Mammary epithelial cell (primary cell): ENCODE results near the gene LINGO1.

ENCODE experiments used
- CTCF ChIP-seq, 2 donors: IDR thresholded peaks in 1 of 2; conservative IDR thresholded peaks in 1 of 2; 2 replicates each; pipeline ENCODE4 v1.5.1; 2011 to 2012; ENCODE audit warnings: inconsistent platforms in 2 of 2, low read length in 2 of 2, mild to moderate bottlenecking in 2 of 2, control low read depth in 1 of 2, low read depth in 1 of 2; ENCODE audit not compliant: insufficient read depth in 1 of 2; ENCODE audit errors: extremely low read depth in 1 of 2
- EZH2 ChIP-seq: IDR thresholded peaks from 2 replicates; pipeline ENCODE4 v1.6.1; 2012; ENCODE audit warnings: low read length, inconsistent platforms, borderline replicate concordance

GRCh38 chr15:77599899-77600298 is 32.8 kb downstream of the LINGO1 start:
- no peak for TF ChIP-seq CTCF (conservative IDR thresholded peaks at IDR 0.05 in 1 of 2, IDR thresholded peaks at IDR 0.05 in 1 of 2; ENCODE audit: extremely low read depth in 1 of 2, insufficient read depth in 1 of 2, low read depth in 1 of 2, low read length in 2 of 2)
- no peak for TF ChIP-seq EZH2
